Right lobe of liver (tissue), 6 donors: ENCODE results near the gene KRCC1. TPM values are rescaled to one million over a fixed set of nuclear protein-coding genes. Genes with fewer than 3 reads are reported as not detected.

ENCODE experiments used
- ATAC-seq, 4 donors: fragments of 200-7000 bp; cut with Tn5 transposase; one replicate each; pipeline ENCODE4 v1.9.1; 2020; ENCODE audit warnings: mild to moderate bottlenecking in 4 of 4, moderate library complexity in 4 of 4
- DNase-seq, 3 donors: peaks; one replicate each; pipeline ENCODE4 v3.0.0-alpha.2; 2020
- H3K27ac ChIP-seq, 3 donors: fragments of 200-600 bp; one replicate each; pipeline ENCODE4 v1.8.0; 2022
- H3K27me3 ChIP-seq, 2 donors: fragments of 200-600 bp; one replicate each; pipeline ENCODE4 v1.8.0; 2022
- H3K36me3 ChIP-seq, 4 donors: fragments of 200-600 bp; sonication (generic) in 1 of 4; one replicate each; pipeline versions ENCODE4 v1.5.1 to v1.8.0; 2017 to 2022; ENCODE audit warnings: control low read depth in 1 of 4
- H3K4me1 ChIP-seq, 4 donors: fragments of 200-600 bp; sonication (generic) in 1 of 4; one replicate each; pipeline versions ENCODE4 v1.5.1 to v1.8.0; 2017 to 2022; ENCODE audit warnings: control low read depth in 1 of 4
- H3K4me3 ChIP-seq, 3 donors: fragments of 200-600 bp; one replicate each; pipeline ENCODE4 v1.8.0; 2022
- H3K9me3 ChIP-seq, 4 donors: fragments of 200-600 bp; sonication (generic) in 1 of 4; one replicate each; pipeline versions ENCODE4 v1.5.1 to v1.8.0; 2017 to 2022; ENCODE audit warnings: control low read depth in 1 of 4
- POLR2A ChIP-seq: fragments of 450-650 bp; IDR thresholded peaks from one replicate; pipeline ENCODE4 v1.6.1; 2017; ENCODE audit warnings: antibody characterized with exemption, mild to moderate bottlenecking
- WGBS: methylation state at CpG from one replicate; pipeline ENCODE4 v1.1.6; 2018; ENCODE audit warnings: low coverage, low lambda C conversion rate; ENCODE audit not compliant: insufficient coverage; ENCODE audit errors: missing lambda C conversion rate; 5-methylcytosine and 5-hydroxymethylcytosine counted together
- intact Hi-C, 2 donors: fragments of 100-400 bp; cut with DNase I; formaldehyde crosslinking; loops; one replicate each; pipeline versions ENCODE4 v1.11.2 to v1.14.1; 2022
- total RNA-seq, 6 experiments: library from RNA; depleted of rRNA in 2 of 6; stranded (reverse); fragments of >200 nt in 2 of 6; fragmentation: NEBNext Ultra II Directional in 3 of 6; extraction: Animal tissue kit (Norgen Biotek cat#: 25700) in 3 of 6; gene quantifications; one replicate each; pipeline versions ENCODE4 v1.1.0 to v1.2.4, GENCODE V29; 2016 to 2023
- TF ChIP-seq, protein P1 (sequence below), 4 donors: fragments of 200-600 bp in 3 of 4; fragments of 450-650 bp in 1 of 4; IDR thresholded peaks; one replicate each; pipeline versions ENCODE4 v1.5.1 to v1.8.0; 2016 to 2022; ENCODE audit warnings: antibody characterized with exemption in 4 of 4, mild to moderate bottlenecking in 2 of 4
- donor health status: DM: no; HTN: yes; CAD: no.
- donor health status: DM: no; HTN: no; CAD: no.
- donor health status: DM: no; HTN: no; CAD: no.
- donor health status: DM: no; HTN: yes; CAD: no.
- donor health status: DM: no; HTN: yes; CAD: no.

The KRCC1 gene
- total RNA-seq, 6 experiments from 2014 or later, result 9.3 to 17.1 (median 11.5) TPM

DNA sequence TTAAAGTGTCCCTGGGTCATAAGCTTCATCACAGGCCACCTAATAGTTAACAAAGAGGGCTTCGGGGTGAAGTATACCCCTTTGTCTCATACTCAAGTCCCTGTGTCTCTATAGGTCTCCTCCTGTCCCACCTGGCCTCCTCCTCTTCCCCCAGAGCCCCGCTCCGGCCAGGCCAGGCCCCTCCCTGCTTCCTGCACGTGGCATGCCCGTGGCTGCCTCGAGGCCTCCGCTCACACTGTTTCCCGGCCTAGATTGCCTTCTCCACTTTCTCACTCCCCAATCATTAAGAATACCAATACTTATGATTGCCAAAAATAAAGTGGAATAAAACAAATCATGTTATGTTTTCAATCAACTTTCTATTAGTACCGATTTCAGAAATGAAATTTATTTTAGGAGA, 30.8 kb upstream of the KRCC1 start:
- no peak for TF ChIP-seq POLR2A
- TF ChIP-seq, protein P1, sequence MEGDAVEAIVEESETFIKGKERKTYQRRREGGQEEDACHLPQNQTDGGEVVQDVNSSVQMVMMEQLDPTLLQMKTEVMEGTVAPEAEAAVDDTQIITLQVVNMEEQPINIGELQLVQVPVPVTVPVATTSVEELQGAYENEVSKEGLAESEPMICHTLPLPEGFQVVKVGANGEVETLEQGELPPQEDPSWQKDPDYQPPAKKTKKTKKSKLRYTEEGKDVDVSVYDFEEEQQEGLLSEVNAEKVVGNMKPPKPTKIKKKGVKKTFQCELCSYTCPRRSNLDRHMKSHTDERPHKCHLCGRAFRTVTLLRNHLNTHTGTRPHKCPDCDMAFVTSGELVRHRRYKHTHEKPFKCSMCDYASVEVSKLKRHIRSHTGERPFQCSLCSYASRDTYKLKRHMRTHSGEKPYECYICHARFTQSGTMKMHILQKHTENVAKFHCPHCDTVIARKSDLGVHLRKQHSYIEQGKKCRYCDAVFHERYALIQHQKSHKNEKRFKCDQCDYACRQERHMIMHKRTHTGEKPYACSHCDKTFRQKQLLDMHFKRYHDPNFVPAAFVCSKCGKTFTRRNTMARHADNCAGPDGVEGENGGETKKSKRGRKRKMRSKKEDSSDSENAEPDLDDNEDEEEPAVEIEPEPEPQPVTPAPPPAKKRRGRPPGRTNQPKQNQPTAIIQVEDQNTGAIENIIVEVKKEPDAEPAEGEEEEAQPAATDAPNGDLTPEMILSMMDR (IDR thresholded peaks at IDR 0.05), result no peak
- intact Hi-C loops, result no loop called here
- no peaks in the 10 kb centered on the region for H3K36me3 ChIP-seq
- H3K27ac ChIP-seq, result no peak overlapping the region
- no peaks in the 10 kb centered on the region for H3K27me3 ChIP-seq
- DNase-seq, result no peak
- H3K4me3 ChIP-seq, result no peak overlapping the region
- H3K9me3 ChIP-seq, result no peaks in the 10 kb centered on the region
- no peaks in the 10 kb centered on the region for H3K4me1 ChIP-seq
- 93% methylated on average over 7 of the region's 9 CpGs for WGBS
- ATAC-seq, result no peak

DNA sequence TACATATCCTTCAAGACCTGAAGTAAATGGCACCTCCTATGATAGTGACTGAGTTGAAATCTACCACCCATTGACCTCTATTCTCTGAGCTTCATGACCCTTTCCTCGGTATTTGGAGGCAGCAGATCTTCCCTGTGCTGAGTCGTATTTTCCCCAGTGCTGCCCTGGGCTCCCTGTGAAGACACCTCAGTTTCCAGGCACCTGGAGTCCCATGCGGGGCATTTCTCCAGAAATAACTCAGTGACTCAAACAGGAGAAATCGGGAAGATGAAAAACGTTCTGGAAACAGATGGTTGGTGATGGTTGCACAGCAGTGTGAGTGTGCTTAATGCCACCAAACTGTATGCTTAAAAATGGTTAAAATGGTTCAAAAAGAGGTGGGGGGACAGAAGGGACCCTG, 30.0 kb upstream of the KRCC1 start:
- WGBS, result 81% methylated on average over 5 of the region's 5 CpGs
- Histone ChIP-seq H3K36me3 (no peaks in the 10 kb centered on the region), H3K9me3 (no peaks in the 10 kb centered on the region), H3K27ac (no peak overlapping the region), H3K27me3 (no peaks in the 10 kb centered on the region), H3K4me1 (no peaks in the 10 kb centered on the region), H3K4me3 (no peak overlapping the region)
- ATAC-seq (no peak), DNase-seq (no peak)
- no peak for TF ChIP-seq POLR2A
- TF ChIP-seq, protein P1 (IDR thresholded peaks at IDR 0.05), result no peak
- intact Hi-C loops, result no loop called here

GRCh38 chr2:88085099-88085498, 29.5 kb upstream of the KRCC1 start:
- Histone ChIP-seq H3K4me1 (no peaks in the 10 kb centered on the region), H3K4me3 (no peak overlapping the region), H3K36me3 (no peaks in the 10 kb centered on the region), H3K27ac (no peak overlapping the region), H3K9me3 (no peaks in the 10 kb centered on the region), H3K27me3 (no peaks in the 10 kb centered on the region)
- WGBS, result 82% methylated on average over 1 of the region's 2 CpGs
- intact Hi-C loops, result no loop called here
- TF ChIP-seq, protein P1 (IDR thresholded peaks at IDR 0.05), result no peak
- no peak for TF ChIP-seq POLR2A
- ATAC-seq, result no peak
- no peak for DNase-seq

DNA sequence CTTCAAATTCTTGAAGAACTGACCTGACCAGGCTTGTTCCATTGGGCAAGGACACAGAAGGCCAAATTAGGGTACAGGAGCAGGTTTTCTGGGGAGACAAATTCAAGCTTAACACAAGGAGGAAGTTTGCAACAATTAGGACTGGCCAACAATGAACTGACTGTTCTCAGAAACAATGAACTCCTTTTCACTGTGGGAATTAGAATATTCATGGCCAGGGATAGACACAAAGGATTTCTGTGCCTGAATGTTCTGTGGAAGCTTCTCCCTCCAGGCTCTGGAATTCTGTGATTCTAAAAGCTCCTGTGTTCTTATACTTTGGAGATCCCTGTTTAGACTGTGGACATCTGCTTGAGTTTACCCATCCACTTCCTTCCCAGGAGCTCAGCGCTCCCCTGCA, 27.2 kb upstream of the KRCC1 start:
- no peak overlapping the region for H3K27ac ChIP-seq
- TF ChIP-seq, protein P1 (IDR thresholded peaks at IDR 0.05), result no peak
- TF ChIP-seq POLR2A, result no peak
- intact Hi-C loops, result no loop called here
- H3K27me3 ChIP-seq, result no peaks in the 10 kb centered on the region
- no peak for DNase-seq
- H3K4me3 ChIP-seq, result no peak overlapping the region
- H3K9me3 ChIP-seq, result no peaks in the 10 kb centered on the region
- H3K4me1 ChIP-seq, result no peaks in the 10 kb centered on the region
- ATAC-seq, result no peak
- no peaks in the 10 kb centered on the region for H3K36me3 ChIP-seq
- 83% methylated on average over 1 of the region's 1 CpG for WGBS

GRCh38 chr2:88081924-88082608, 26.5 kb upstream of the KRCC1 start:
- intact Hi-C loops, result no loop called here
- Histone ChIP-seq H3K4me1 (no peaks in the 10 kb centered on the region), H3K4me3 (no peak overlapping the region), H3K36me3 (no peaks in the 10 kb centered on the region), H3K27me3 (no peaks in the 10 kb centered on the region), H3K27ac (no peak overlapping the region), H3K9me3 (no peaks in the 10 kb centered on the region)
- no peak for DNase-seq
- WGBS, result 74% methylated on average over 4 of the region's 4 CpGs
- ATAC-seq, result no peak
- no peak for TF ChIP-seq POLR2A
- TF ChIP-seq, protein P1 (IDR thresholded peaks at IDR 0.05), result no peak
